Measurements from ENCODE around the gene MSI2. TPM values are rescaled to one million over a fixed set of nuclear protein-coding genes. Genes with fewer than 3 reads are reported as not detected.

MSI2 gene
- total RNA-seq, 6 experiments from 2014 or later, result 12.0 to 22.6 (median 19.4) TPM

GRCh38 chr17:57566721-57567120 lies 310.4 kb downstream of the MSI2 start:
- Histone ChIP-seq H3K4me1 (peaks cover 0 to under 1% (median 0%) of the 10 kb centered on the region in 4 donors), H3K4me3 (no peak overlapping the region), H3K27me3 (no peaks in the 10 kb centered on the region), H3K27ac (no peak overlapping the region), H3K9me3 (no peaks in the 10 kb centered on the region), H3K36me3 (no peaks in the 10 kb centered on the region)
- intact Hi-C loops (cut with DNase I), result no loop called here
- no peak for TF ChIP-seq CTCF (IDR thresholded peaks at IDR 0.05)
- DNase-seq (no peak), ATAC-seq (no peak)
- 94% methylated on average over 8 of the region's 9 CpGs for WGBS (ENCODE audit: insufficient coverage, low coverage, low lambda C conversion rate, missing lambda C conversion rate)

DNA sequence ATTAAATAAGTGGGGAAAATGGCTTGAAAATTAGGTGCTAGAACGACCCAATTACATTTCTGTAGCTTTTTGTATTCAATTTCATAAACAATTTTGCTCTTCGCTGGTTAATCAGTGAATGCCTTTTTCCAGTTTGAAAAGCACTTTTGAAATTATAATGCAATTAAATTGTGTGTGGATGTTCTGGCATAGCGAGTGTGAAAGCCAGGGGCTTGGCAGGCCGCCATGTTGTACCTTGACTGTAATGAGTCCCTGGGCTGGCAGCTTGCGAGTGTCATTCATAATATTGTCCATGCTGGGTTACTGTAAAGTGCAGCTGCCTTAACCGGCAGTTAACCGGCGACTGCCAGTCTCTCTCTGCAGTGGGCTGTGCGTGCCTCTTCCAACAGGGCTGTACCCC lies 310.9 kb downstream of the MSI2 start:
- Histone ChIP-seq H3K27ac (no peak overlapping the region), H3K4me3 (no peak overlapping the region), H3K9me3 (no peaks in the 10 kb centered on the region), H3K4me1 (no peaks in the 10 kb centered on the region), H3K36me3 (no peaks in the 10 kb centered on the region), H3K27me3 (no peaks in the 10 kb centered on the region)
- no peak for DNase-seq
- intact Hi-C loops (cut with DNase I), result no loop called here
- WGBS (ENCODE audit: insufficient coverage, low coverage, low lambda C conversion rate, missing lambda C conversion rate), result 99% methylated on average over 4 of the region's 9 CpGs
- ATAC-seq, result no peak
- no peak for TF ChIP-seq CTCF (IDR thresholded peaks at IDR 0.05)
- no peak for TF ChIP-seq POLR2A (IDR thresholded peaks at IDR 0.05)

DNA sequence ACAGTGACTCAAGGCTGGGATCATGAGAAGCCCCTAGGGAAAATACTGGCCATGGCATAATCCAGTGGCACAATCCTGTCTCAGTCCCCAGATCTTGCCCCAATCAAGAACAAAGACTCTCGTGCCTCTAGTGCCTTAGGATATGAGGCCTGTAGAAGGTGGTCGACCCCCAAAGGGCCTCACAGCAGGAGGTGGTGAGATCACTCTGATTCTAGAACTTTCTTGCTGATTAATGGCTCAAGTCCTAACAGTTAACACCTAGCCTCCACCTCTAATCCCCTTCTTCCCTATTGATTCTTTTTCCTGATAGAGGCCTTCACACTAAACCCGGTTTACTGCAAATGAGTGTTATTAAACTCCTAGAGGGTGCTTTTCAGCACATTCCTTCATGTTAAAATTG lies 312.0 kb downstream of the MSI2 start:
- Histone ChIP-seq H3K4me1 (no peaks in the 10 kb centered on the region), H3K36me3 (no peaks in the 10 kb centered on the region), H3K27me3 (no peaks in the 10 kb centered on the region), H3K4me3 (no peak overlapping the region), H3K27ac (no peak overlapping the region), H3K9me3 (no peaks in the 10 kb centered on the region)
- no peak for TF ChIP-seq CTCF (IDR thresholded peaks at IDR 0.05)
- no peak for TF ChIP-seq POLR2A (IDR thresholded peaks at IDR 0.05)
- ATAC-seq, result no peak
- WGBS (ENCODE audit: insufficient coverage, low coverage, low lambda C conversion rate, missing lambda C conversion rate), result 78% methylated on average over 2 of the region's 3 CpGs
- no peak for DNase-seq
- intact Hi-C loops (cut with DNase I), result no loop called here

- Histone ChIP-seq H3K4me1 (no peaks in the 10 kb centered on the region), H3K9me3 (no peaks in the 10 kb centered on the region), H3K4me3 (no peak overlapping the region), H3K27me3 (no peaks in the 10 kb centered on the region), H3K27ac (no peak overlapping the region), H3K36me3 (no peaks in the 10 kb centered on the region)
- ATAC-seq (no peak), DNase-seq (no peak)
- intact Hi-C loops (cut with DNase I), result no loop called here
- WGBS (ENCODE audit: insufficient coverage, low coverage, low lambda C conversion rate, missing lambda C conversion rate), result 92% methylated on average over 2 of the region's 4 CpGs
- TF ChIP-seq POLR2A (IDR thresholded peaks at IDR 0.05) (no peak), CTCF (IDR thresholded peaks at IDR 0.05) (no peak)
Observed at GRCh38 chr17:57569021-57569420, 312.7 kb downstream of the MSI2 start.

- TF ChIP-seq POLR2A (IDR thresholded peaks at IDR 0.05) (no peak), CTCF (IDR thresholded peaks at IDR 0.05) (no peak)
Observed at GRCh38 chr17:57569853-57570252, 313.5 kb downstream of the MSI2 start.

More at GRCh38 chr17:57569853-57570252, 313.5 kb downstream of the MSI2 start:
- DNase-seq (no peak), ATAC-seq (no peak)
- intact Hi-C loops (cut with DNase I), result no loop called here
- Histone ChIP-seq H3K4me3 (no peak overlapping the region), H3K27me3 (no peaks in the 10 kb centered on the region), H3K4me1 (no peaks in the 10 kb centered on the region), H3K9me3 (no peaks in the 10 kb centered on the region), H3K27ac (no peak overlapping the region), H3K36me3 (no peaks in the 10 kb centered on the region)
- WGBS (ENCODE audit: insufficient coverage, low coverage, low lambda C conversion rate, missing lambda C conversion rate), result 97% methylated on average over 4 of the region's 7 CpGs

Data from right lobe of liver (tissue), 6 donors.